ENCODE measurements around the gene CCDC160. TPM values are rescaled to one million over a fixed set of nuclear protein-coding genes. Genes with fewer than 3 reads are reported as not detected.

The CCDC160 gene
- total and polyA plus RNA-seq, 2 of the 8 experiments (the other 6 are each of a cell fraction or from before 2014, with no cell fraction given), result 0.92 to 2.6 TPM

DNA sequence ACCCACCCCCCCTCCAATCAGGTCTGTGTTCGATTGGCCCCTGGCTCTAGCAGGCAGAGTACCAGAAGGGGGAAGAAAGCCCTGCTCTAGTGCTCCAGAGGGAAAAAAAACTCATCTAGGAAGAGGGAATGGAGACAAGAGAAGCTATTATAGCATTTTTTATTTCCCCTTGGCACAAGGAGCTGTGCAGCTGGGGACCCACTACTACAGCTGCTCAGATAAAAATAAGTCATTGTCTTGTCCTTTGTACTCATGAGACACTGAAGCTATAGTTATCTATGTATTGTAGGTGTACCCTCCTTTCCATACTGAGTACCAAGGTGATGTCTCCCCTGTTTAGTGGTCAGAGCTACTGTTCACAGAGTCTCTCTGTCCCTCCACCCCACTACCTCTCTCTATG, 14.3 kb downstream of the CCDC160 start (continued):
- TF ChIP-seq, protein P1, sequence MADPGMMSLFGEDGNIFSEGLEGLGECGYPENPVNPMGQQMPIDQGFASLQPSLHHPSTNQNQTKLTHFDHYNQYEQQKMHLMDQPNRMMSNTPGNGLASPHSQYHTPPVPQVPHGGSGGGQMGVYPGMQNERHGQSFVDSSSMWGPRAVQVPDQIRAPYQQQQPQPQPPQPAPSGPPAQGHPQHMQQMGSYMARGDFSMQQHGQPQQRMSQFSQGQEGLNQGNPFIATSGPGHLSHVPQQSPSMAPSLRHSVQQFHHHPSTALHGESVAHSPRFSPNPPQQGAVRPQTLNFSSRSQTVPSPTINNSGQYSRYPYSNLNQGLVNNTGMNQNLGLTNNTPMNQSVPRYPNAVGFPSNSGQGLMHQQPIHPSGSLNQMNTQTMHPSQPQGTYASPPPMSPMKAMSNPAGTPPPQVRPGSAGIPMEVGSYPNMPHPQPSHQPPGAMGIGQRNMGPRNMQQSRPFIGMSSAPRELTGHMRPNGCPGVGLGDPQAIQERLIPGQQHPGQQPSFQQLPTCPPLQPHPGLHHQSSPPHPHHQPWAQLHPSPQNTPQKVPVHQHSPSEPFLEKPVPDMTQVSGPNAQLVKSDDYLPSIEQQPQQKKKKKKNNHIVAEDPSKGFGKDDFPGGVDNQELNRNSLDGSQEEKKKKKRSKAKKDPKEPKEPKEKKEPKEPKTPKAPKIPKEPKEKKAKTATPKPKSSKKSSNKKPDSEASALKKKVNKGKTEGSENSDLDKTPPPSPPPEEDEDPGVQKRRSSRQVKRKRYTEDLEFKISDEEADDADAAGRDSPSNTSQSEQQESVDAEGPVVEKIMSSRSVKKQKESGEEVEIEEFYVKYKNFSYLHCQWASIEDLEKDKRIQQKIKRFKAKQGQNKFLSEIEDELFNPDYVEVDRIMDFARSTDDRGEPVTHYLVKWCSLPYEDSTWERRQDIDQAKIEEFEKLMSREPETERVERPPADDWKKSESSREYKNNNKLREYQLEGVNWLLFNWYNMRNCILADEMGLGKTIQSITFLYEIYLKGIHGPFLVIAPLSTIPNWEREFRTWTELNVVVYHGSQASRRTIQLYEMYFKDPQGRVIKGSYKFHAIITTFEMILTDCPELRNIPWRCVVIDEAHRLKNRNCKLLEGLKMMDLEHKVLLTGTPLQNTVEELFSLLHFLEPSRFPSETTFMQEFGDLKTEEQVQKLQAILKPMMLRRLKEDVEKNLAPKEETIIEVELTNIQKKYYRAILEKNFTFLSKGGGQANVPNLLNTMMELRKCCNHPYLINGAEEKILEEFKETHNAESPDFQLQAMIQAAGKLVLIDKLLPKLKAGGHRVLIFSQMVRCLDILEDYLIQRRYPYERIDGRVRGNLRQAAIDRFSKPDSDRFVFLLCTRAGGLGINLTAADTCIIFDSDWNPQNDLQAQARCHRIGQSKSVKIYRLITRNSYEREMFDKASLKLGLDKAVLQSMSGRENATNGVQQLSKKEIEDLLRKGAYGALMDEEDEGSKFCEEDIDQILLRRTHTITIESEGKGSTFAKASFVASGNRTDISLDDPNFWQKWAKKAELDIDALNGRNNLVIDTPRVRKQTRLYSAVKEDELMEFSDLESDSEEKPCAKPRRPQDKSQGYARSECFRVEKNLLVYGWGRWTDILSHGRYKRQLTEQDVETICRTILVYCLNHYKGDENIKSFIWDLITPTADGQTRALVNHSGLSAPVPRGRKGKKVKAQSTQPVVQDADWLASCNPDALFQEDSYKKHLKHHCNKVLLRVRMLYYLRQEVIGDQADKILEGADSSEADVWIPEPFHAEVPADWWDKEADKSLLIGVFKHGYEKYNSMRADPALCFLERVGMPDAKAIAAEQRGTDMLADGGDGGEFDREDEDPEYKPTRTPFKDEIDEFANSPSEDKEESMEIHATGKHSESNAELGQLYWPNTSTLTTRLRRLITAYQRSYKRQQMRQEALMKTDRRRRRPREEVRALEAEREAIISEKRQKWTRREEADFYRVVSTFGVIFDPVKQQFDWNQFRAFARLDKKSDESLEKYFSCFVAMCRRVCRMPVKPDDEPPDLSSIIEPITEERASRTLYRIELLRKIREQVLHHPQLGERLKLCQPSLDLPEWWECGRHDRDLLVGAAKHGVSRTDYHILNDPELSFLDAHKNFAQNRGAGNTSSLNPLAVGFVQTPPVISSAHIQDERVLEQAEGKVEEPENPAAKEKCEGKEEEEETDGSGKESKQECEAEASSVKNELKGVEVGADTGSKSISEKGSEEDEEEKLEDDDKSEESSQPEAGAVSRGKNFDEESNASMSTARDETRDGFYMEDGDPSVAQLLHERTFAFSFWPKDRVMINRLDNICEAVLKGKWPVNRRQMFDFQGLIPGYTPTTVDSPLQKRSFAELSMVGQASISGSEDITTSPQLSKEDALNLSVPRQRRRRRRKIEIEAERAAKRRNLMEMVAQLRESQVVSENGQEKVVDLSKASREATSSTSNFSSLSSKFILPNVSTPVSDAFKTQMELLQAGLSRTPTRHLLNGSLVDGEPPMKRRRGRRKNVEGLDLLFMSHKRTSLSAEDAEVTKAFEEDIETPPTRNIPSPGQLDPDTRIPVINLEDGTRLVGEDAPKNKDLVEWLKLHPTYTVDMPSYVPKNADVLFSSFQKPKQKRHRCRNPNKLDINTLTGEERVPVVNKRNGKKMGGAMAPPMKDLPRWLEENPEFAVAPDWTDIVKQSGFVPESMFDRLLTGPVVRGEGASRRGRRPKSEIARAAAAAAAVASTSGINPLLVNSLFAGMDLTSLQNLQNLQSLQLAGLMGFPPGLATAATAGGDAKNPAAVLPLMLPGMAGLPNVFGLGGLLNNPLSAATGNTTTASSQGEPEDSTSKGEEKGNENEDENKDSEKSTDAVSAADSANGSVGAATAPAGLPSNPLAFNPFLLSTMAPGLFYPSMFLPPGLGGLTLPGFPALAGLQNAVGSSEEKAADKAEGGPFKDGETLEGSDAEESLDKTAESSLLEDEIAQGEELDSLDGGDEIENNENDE (IDR thresholded peaks at IDR 0.05; ENCODE audit: insufficient replicate concordance, low read length), result no peak
- TF ChIP-seq BACH1 (IDR thresholded peaks at IDR 0.05; ENCODE audit: low read length), result no peak
- TF ChIP-seq BRCA1 (IDR thresholded peaks at IDR 0.05; ENCODE audit: low read depth, low read length), result no peak
- no peak for TF ChIP-seq SIX5 (IDR thresholded peaks at IDR 0.05; ENCODE audit: low read depth, low read length)
- no peak for TF ChIP-seq RFX5 (IDR thresholded peaks at IDR 0.05; ENCODE audit: borderline replicate concordance, low read depth, low read length)
- no peak for TF ChIP-seq BCL11A (IDR thresholded peaks at IDR 0.05; ENCODE audit: low read depth in 2 of 2, low read length in 2 of 2)
- TF ChIP-seq TAF1 (IDR thresholded peaks at IDR 0.05; ENCODE audit: low read depth, low read length), result no peak

Measured in H1 (cell line).